ENCODE data around the gene LRP1B. TPM values are rescaled to one million over a fixed set of nuclear protein-coding genes. Genes with fewer than 3 reads are reported as not detected.

LRP1B gene
- total and polyA plus RNA-seq, 2 of the 8 experiments (the other 6 are each of a cell fraction or from before 2014, with no cell fraction given) = 0.03 TPM; not detected in 1

- no peak for TF ChIP-seq CHD7 (IDR thresholded peaks at IDR 0.05; ENCODE audit: insufficient replicate concordance, low read length)
- no peak for TF ChIP-seq BACH1 (IDR thresholded peaks at IDR 0.05; ENCODE audit: low read length)
Measured at GRCh38 chr2:140667203-140667602, 1463.6 kb downstream of the LRP1B start (continued).

All from H1 (cell line).